K562 (cell line): ENCODE data around the gene TRAF5. TPM values are rescaled to one million over a fixed set of nuclear protein-coding genes. Genes with fewer than 3 reads are reported as not detected.

Experiments used
- CBX2 ChIP-seq: fragments of 200-600 bp; sonication (generic); IDR thresholded peaks from one replicate; pipeline ENCODE4 v1.6.1; 2012; ENCODE audit warnings: mild to moderate bottlenecking, low read length, inconsistent platforms; ENCODE audit not compliant: insufficient read depth, poor library complexity, severe bottlenecking
- CTBP1 ChIP-seq: fragments of 450-650 bp; IDR thresholded peaks from 2 replicates; pipeline ENCODE4 v1.6.1; 2016; ENCODE audit warnings: borderline replicate concordance
- CTCFL ChIP-seq: IDR thresholded peaks from 2 replicates; pipeline ENCODE4 v1.6.1; 2011; ENCODE audit warnings: borderline replicate concordance, low read depth, mild to moderate bottlenecking, moderate library complexity, low read length; ENCODE audit not compliant: insufficient read depth, poor library complexity, severe bottlenecking
- DNMT1 ChIP-seq: fragments of 450-650 bp; IDR thresholded peaks from 2 replicates; pipeline ENCODE4 v1.6.1; 2016; ENCODE audit warnings: antibody characterized with exemption, mild to moderate bottlenecking
- ESRRB ChIP-seq: fragments of 250-450 bp; sonication (Bioruptor Pico); IDR thresholded peaks from 2 replicates; pipeline ENCODE4 v1.5.0; 2020; ENCODE audit warnings: mild to moderate bottlenecking, moderate library complexity, borderline replicate concordance
- FOSL1 ChIP-seq: fragments of 200-800 bp; sonication (Bioruptor generic); conservative IDR thresholded peaks from 2 replicates; pipeline ENCODE4 v1.6.1; 2016; ENCODE audit warnings: missing genetic modification characterization, missing compliant biosample characterization
- HDAC6 ChIP-seq: IDR thresholded peaks from 2 replicates; pipeline ENCODE4 v1.6.1; 2012; ENCODE audit warnings: low read depth, mild to moderate bottlenecking, control low read depth, inconsistent platforms, low read length, moderate library complexity
- KDM1A ChIP-seq, 2 experiments: fragments of 450-650 bp; IDR thresholded peaks; 2 replicates each; pipeline ENCODE4 v1.6.1; 2016; ENCODE audit warnings: mild to moderate bottlenecking in 2 of 2
- KLF6 ChIP-seq: fragments of 250-450 bp; sonication (Bioruptor Pico); IDR thresholded peaks from 2 replicates; pipeline ENCODE4 v1.4.0; 2020; ENCODE audit warnings: mild to moderate bottlenecking, moderate library complexity, borderline replicate concordance
- L3MBTL2 ChIP-seq: fragments of 450-650 bp; IDR thresholded peaks from 2 replicates; pipeline ENCODE4 v1.6.1; 2016; ENCODE audit warnings: mild to moderate bottlenecking, moderate library complexity
- MTA1 ChIP-seq: fragments of 450-650 bp; IDR thresholded peaks from 2 replicates; pipeline ENCODE4 v1.6.1; 2017; ENCODE audit warnings: borderline replicate concordance
- NR2C2 ChIP-seq, 2 experiments: fragments of 200-800 bp in 1 of 2; sonication (Bioruptor generic) in 1 of 2; sonication (generic) in 1 of 2; formaldehyde crosslinking in 1 of 2; IDR thresholded peaks; 2 replicates each; pipeline versions ENCODE4 v1.6.1 to v1.8.0; 2016 to 2022; ENCODE audit warnings: mild to moderate bottlenecking in 1 of 2, missing compliant biosample characterization in 1 of 2, missing genetic modification characterization in 1 of 2, missing genetic modification reagents in 1 of 2
- PCBP1 ChIP-seq: fragments of 200-400 bp; formaldehyde crosslinking; IDR thresholded peaks from 2 replicates; pipeline ENCODE4 v1.6.1; 2018; ENCODE audit warnings: mild to moderate bottlenecking, low read depth, low read length; ENCODE audit not compliant: poor library complexity, severe bottlenecking
- POLR2A ChIP-seq: fragments of 450-650 bp; conservative IDR thresholded peaks from 2 replicates; pipeline ENCODE4 v1.6.1; 2016
- RBM15 ChIP-seq: fragments of 200-400 bp; formaldehyde crosslinking; IDR thresholded peaks from 2 replicates; pipeline ENCODE4 v1.6.1; 2018; ENCODE audit warnings: mild to moderate bottlenecking, low read length, moderate library complexity; ENCODE audit not compliant: insufficient read depth
- TCF7L2 ChIP-seq: fragments of 150-350 bp; IDR thresholded peaks from 2 replicates; pipeline ENCODE4 v1.6.1; 2016; ENCODE audit warnings: low read depth, mild to moderate bottlenecking, low read length, moderate library complexity
- TRIM24 ChIP-seq, 2 experiments: fragments of 450-650 bp; IDR thresholded peaks; 2 replicates each; pipeline ENCODE4 v1.6.1; 2016
- ZBED1 ChIP-seq: IDR thresholded peaks from 2 replicates; pipeline ENCODE4 v1.6.1; 2014
- ZNF253 ChIP-seq: fragments of 250-450 bp; sonication (Bioruptor Pico); conservative IDR thresholded peaks from 2 replicates; pipeline ENCODE4 v1.6.1; 2021; ENCODE audit warnings: mild to moderate bottlenecking
- ZNF766 ChIP-seq: fragments of 200-800 bp; sonication (Bioruptor generic); conservative IDR thresholded peaks from 2 replicates; pipeline ENCODE4 v1.6.1; 2016; ENCODE audit warnings: missing genetic modification characterization, missing compliant biosample characterization
- polyA plus RNA-seq, 8 experiments: library from polyadenylated mRNA; depleted of rRNA in 4 of 8; stranded (reverse) in 5 of 8; unstranded in 3 of 8; fragments of >200 nt; fragmentation: Nextera tagmentation in 2 of 8; fragmentation: Illumina TruSeq in 1 of 8; extraction: Ambion mirVana in 2 of 8; extraction: Trizol in 1 of 8; gene quantifications; 2 replicates each; pipeline versions ENCODE4 v1.2.1 to v1.2.3, GENCODE V29; 2011 to 2014; ENCODE audit warnings: inconsistent platforms in 1 of 8, missing spikeins in 1 of 8
- total RNA-seq, 7 experiments: library from RNA; depleted of rRNA in 6 of 7; stranded (reverse); fragments of >200 nt in 6 of 7; fragmentation: Illumina TruSeq in 2 of 7; extraction: Trizol in 2 of 7; gene quantifications; 2 replicates each; pipeline versions ENCODE4 v1.2.1 to v1.2.3, GENCODE V29; 2011 to 2021; ENCODE audit warnings: low replicate concordance in 1 of 7
- TF ChIP-seq, protein P1 (sequence below): fragments of 450-650 bp; formaldehyde crosslinking; IDR thresholded peaks from 2 replicates; pipeline ENCODE4 v1.4.0; 2020; ENCODE audit warnings: mild to moderate bottlenecking, mixed read lengths
- TF ChIP-seq, protein P2 (sequence below), 2 experiments: IDR thresholded peaks; 2 replicates each; pipeline ENCODE4 v1.6.1; 2011; ENCODE audit warnings: borderline replicate concordance in 1 of 2, control low read depth in 1 of 2, low read depth in 1 of 2, low read length in 1 of 2, mild to moderate bottlenecking in 1 of 2, mixed read lengths in 1 of 2, moderate library complexity in 1 of 2; ENCODE audit not compliant: insufficient read depth in 1 of 2, insufficient read length in 1 of 2, poor library complexity in 1 of 2, severe bottlenecking in 1 of 2; ENCODE audit errors: extremely low read depth in 1 of 2

TRAF5 gene
- total and polyA plus RNA-seq, 9 of the 15 experiments (the other 6 are each of a cell fraction or from before 2014, with no cell fraction given), result 2.0 to 9.3 (median 5.3) TPM

DNA sequence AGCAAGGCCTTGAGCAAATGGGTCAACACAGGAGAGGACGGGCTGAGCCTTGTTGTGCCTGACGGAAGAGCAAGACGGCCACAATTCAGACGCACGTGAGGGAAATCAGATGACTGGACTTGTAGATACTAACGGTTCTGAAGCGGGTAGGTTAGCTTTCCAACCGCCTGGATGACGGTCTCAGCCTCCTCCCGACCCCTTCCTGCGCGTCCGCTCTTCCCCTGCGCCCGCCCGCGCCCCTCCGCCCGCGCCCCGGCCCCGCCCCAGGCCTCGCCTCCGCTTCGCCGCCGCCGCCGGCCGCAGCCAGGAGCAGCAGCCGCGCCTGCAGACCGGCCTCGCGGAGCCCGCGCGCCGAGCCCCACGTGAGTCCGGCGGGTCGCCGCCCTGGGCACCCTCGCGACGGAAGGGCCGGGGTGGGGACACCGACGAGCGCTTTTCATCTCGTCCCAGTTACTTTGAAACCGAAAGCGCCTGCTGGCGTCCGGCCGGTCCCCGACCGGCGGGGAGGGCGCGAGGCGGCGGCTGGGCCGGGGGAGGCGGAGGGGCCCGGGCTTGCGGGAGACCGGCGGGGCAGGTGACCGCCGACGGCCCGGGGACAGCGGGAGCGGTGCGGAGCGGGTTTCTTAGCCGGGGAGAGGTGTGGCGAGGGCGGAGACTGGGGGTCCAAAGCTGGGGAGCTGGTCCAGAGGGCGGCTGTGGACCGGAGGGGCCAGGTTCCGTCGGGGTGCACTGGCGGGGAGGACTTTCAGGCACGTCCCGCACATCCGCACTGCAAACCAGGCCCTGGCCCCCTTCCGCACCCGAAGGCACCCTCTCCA is at the start of gene TRAF5 (continued):
- TF ChIP-seq MTA1 (no peak), PCBP1 (no peak), ZNF766 (CRISPR knock-in tag) (peak; percentile 46; the same call in 1 of the 2 replicates), L3MBTL2 (peak; percentile 91), ESRRB (CRISPR knock-in tag) (no peak), TCF7L2 (no peak), HDAC6 (no peak), DNMT1 (no peak), KDM1A (IDR thresholded peaks at IDR 0.05) (no peak; a peak in 1 of 4 replicates), NR2C2 (CRISPR knock-in tag; IDR thresholded peaks at IDR 0.05) (no peak), NR2C2 (tag; IDR thresholded peaks at IDR 0.05) (peak; percentile 46; the same call in 1 of the 2 replicates), KLF6 (CRISPR knock-in tag) (no peak), CTCFL (no peak), CTBP1 (no peak; the same call in 1 of the 2 replicates), POLR2A (no peak; the same call in 1 of the 2 replicates), ZBED1 (no peak), RBM15 (no peak), TRIM24 (IDR thresholded peaks at IDR 0.05) (no peak), FOSL1 (tag) (0 out of 2 replicates have a peak, but pooled peaks have one; percentile 46), ZNF253 (CRISPR knock-in tag) (no peak), CBX2 (no peak)
- TF ChIP-seq, protein P1, sequence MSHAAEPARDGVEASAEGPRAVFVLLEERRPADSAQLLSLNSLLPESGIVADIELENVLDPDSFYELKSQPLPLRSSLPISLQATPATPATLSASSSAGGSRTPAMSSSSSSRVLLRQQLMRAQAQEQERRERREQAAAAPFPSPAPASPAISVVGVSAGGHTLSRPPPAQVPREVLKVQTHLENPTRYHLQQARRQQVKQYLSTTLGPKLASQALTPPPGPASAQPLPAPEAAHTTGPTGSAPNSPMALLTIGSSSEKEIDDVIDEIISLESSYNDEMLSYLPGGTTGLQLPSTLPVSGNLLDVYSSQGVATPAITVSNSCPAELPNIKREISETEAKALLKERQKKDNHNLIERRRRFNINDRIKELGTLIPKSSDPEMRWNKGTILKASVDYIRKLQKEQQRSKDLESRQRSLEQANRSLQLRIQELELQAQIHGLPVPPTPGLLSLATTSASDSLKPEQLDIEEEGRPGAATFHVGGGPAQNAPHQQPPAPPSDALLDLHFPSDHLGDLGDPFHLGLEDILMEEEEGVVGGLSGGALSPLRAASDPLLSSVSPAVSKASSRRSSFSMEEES (CRISPR knock-in tag), result no peak
- TF ChIP-seq, protein P2, sequence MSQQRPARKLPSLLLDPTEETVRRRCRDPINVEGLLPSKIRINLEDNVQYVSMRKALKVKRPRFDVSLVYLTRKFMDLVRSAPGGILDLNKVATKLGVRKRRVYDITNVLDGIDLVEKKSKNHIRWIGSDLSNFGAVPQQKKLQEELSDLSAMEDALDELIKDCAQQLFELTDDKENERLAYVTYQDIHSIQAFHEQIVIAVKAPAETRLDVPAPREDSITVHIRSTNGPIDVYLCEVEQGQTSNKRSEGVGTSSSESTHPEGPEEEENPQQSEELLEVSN (IDR thresholded peaks at IDR 0.05; ENCODE audit: borderline replicate concordance in 1 of 2, extremely low read depth in 1 of 2, insufficient read depth in 1 of 2, insufficient read length in 1 of 2, low read depth in 1 of 2, low read length in 1 of 2, poor library complexity in 1 of 2, severe bottlenecking in 1 of 2), result peak; percentile 93 to 99
